OCI-LY3 (cell line): ENCODE measurements around the gene TBC1D2B.

Source experiments
- CTCF ChIP-seq: fragments of 200-600, 300-600 bp; sonication (generic); IDR thresholded peaks from 2 replicates; pipeline ENCODE4 v1.5.1; 2014; ENCODE audit warnings: antibody characterized with exemption, low read length, low read depth
- EZH2phosphoT487 ChIP-seq: fragments of 200-600 bp; shearing (Covaris generic); IDR thresholded peaks from 2 replicates; pipeline ENCODE4 v1.6.1; 2018; ENCODE audit warnings: antibody characterized with exemption, mixed run types, low read depth

- TF ChIP-seq CTCF (no peak), EZH2phosphoT487 (no peak)
Observed at GRCh38 chr15:78054518-78054917, 23.0 kb downstream of the TBC1D2B start.
